Activated B cell treated with CpG ODN at 0.5 μM for 24 hours (primary cell): ENCODE data around the gene PLBD2. TPM values are rescaled to one million over a fixed set of nuclear protein-coding genes. Genes with fewer than 3 reads are reported as not detected.

Experiments used
- ATAC-seq: fragments of 200-7000 bp; cut with Tn5 transposase; one replicate; pipeline ENCODE4 v1.10.0; 2021; ENCODE audit warnings: low read depth, mild to moderate bottlenecking, moderate library complexity
- CTCF ChIA-PET: fragments of 350-600 bp; sonication (Branson Sonifier 250); formaldehyde crosslinking; loops from one replicate; lab custom pipeline; 2021; ENCODE audit warnings: antibody characterized with exemption; lab: Charles Lee
- POLR2A ChIA-PET: fragments of 350-600 bp; sonication (Branson Sonifier 250); formaldehyde crosslinking; loops from one replicate; lab custom pipeline; 2021; ENCODE audit warnings: antibody characterized with exemption; lab: Charles Lee
- DNase-seq: peaks from one replicate; pipeline ENCODE4 v3.0.0; 2022
- H3K27ac Mint-ChIP-seq: one replicate; pipeline ENCODE4 v1.8.0; 2020; ENCODE audit warnings: mixed read lengths
- H3K27me3 Mint-ChIP-seq: one replicate; pipeline ENCODE4 v1.8.0; 2021; ENCODE audit warnings: mixed read lengths
- H3K36me3 Mint-ChIP-seq: one replicate; pipeline ENCODE4 v1.8.0; 2021; ENCODE audit warnings: low read depth, mixed read lengths
- H3K4me1 Mint-ChIP-seq: one replicate; pipeline ENCODE4 v1.8.0; 2021; ENCODE audit warnings: mixed read lengths
- H3K4me3 Mint-ChIP-seq: one replicate; pipeline ENCODE4 v1.8.0; 2020; ENCODE audit warnings: mild to moderate bottlenecking, mixed read lengths
- H3K9me3 Mint-ChIP-seq: one replicate; pipeline ENCODE4 v1.8.0; 2020; ENCODE audit warnings: mixed read lengths
- intact Hi-C: fragments of 100-400 bp; cut with micrococcal nuclease; formaldehyde crosslinking; loops from one replicate; pipeline ENCODE4 v1.15.1; 2024
- total RNA-seq: library from RNA; stranded (reverse); gene quantifications from 2 replicates; pipeline ENCODE4 v1.2.3, GENCODE V29; 2022
- TF ChIP-seq, protein P1 (sequence below): fragments of 200-600 bp; IDR thresholded peaks from one replicate; pipeline ENCODE4 v1.8.0; 2022; ENCODE audit warnings: antibody characterized with exemption, mild to moderate bottlenecking

The PLBD2 gene
- total RNA-seq, 1 donor from 2014 or later = 13.7 TPM

DNA sequence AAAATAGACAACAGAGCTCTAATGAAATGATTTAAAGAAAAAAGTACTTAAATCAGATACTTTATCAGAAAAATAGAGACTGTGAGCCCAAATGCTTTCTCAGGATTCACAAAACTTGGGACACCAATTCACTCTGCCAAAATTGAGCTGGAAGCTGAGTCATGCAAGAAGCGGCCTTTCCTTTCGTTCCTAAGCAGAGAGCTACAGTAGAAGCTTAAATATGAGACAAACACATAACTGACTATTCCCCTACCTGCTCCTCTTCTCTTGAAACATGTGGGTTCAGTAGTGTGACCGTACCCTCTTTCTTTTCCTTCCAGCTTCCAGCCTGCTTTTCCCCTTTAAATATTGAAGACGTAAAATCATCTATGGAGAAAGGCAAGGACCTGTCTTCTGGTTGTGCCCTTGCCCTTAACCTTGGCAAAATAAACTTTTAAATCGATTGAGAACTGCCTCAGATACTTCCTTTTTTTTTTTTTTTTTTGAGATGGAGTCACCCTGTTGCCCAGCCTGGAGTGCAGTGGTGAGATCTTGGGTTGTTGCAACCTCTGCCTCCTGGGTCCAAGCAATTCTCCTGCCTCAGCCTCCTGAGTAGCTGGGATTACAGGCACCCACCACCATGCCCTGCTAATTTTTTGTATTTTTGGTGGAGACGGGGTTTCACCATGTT lies 49.7 kb downstream of the PLBD2 start:
- no peak overlapping the region for H3K27ac Mint-ChIP-seq
- ChIA-PET POLR2A (interaction anchor here (0.7 kb wide), 1 partner anchor 224 kb away, joined by 3 read pairs; no protein-coding TSS in a partner anchor), CTCF (no interaction called here)
- intact Hi-C loops = no loop called here
- H3K4me1 Mint-ChIP-seq = peaks cover 3% of the 10 kb centered on the region
- H3K36me3 Mint-ChIP-seq = no peaks in the 10 kb centered on the region
- no peaks in the 10 kb centered on the region for H3K9me3 Mint-ChIP-seq
- ATAC-seq (no peak), DNase-seq (no peak)
- H3K4me3 Mint-ChIP-seq = no peak overlapping the region
- TF ChIP-seq, protein P1, sequence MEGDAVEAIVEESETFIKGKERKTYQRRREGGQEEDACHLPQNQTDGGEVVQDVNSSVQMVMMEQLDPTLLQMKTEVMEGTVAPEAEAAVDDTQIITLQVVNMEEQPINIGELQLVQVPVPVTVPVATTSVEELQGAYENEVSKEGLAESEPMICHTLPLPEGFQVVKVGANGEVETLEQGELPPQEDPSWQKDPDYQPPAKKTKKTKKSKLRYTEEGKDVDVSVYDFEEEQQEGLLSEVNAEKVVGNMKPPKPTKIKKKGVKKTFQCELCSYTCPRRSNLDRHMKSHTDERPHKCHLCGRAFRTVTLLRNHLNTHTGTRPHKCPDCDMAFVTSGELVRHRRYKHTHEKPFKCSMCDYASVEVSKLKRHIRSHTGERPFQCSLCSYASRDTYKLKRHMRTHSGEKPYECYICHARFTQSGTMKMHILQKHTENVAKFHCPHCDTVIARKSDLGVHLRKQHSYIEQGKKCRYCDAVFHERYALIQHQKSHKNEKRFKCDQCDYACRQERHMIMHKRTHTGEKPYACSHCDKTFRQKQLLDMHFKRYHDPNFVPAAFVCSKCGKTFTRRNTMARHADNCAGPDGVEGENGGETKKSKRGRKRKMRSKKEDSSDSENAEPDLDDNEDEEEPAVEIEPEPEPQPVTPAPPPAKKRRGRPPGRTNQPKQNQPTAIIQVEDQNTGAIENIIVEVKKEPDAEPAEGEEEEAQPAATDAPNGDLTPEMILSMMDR = no peak
- H3K27me3 Mint-ChIP-seq = peaks cover 17% of the 10 kb centered on the region

GRCh38 chr12:113408756-113409298 lies 50.4 kb downstream of the PLBD2 start:
- ATAC-seq (no peak), DNase-seq (no peak)
- Mint-ChIP-seq H3K4me1 (peaks cover 3% of the 10 kb centered on the region), H3K36me3 (no peaks in the 10 kb centered on the region), H3K9me3 (no peaks in the 10 kb centered on the region), H3K4me3 (no peak overlapping the region), H3K27me3 (peaks cover 17% of the 10 kb centered on the region), H3K27ac (no peak overlapping the region)
- intact Hi-C loops = no loop called here
- ChIA-PET CTCF (no interaction called here), POLR2A (no interaction called here)
- TF ChIP-seq, protein P1 = no peak

GRCh38 chr12:113409462-113410124 lies 51.2 kb downstream of the PLBD2 start:
- CTCF ChIA-PET = no interaction called here
- H3K9me3 Mint-ChIP-seq = no peaks in the 10 kb centered on the region
- H3K4me1 Mint-ChIP-seq = peaks cover under 1% of the 10 kb centered on the region
- no peak for ATAC-seq
- DNase-seq = no peak
- POLR2A ChIA-PET = interaction anchor here (0.5 kb wide), 1 partner anchor 222 kb away, joined by 8 read pairs; no protein-coding TSS in a partner anchor
- TF ChIP-seq, protein P1 = no peak
- intact Hi-C loops = no loop called here
- H3K36me3 Mint-ChIP-seq = no peaks in the 10 kb centered on the region
- H3K27ac Mint-ChIP-seq = no peak overlapping the region
- no peak overlapping the region for H3K4me3 Mint-ChIP-seq
- peaks cover 13% of the 10 kb centered on the region for H3K27me3 Mint-ChIP-seq

DNA sequence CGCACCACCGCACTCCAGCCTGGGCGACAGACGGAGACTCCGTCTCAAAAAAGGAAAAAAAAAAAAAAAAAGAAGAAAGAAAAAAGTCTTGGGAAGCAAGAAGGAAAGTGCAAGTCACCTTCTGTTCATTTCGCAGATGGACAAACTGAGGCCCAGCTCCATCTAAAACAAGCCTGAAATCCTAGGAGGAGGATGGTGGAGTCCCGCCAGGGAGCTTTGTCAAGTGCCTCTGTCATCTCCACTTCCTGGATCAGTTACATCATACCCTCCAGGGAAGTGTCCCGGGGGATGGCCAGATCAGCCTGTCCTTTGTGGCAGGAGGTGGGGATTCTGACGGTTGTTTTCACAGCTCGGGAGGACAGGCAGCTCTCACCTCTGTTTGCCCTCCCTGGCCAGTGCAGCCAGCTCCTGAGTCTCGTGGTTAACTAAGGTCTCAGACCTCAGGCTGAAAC lies 55.1 kb downstream of the PLBD2 start:
- H3K36me3 Mint-ChIP-seq = no peaks in the 10 kb centered on the region
- H3K27ac Mint-ChIP-seq = no peak overlapping the region
- H3K4me3 Mint-ChIP-seq = no peak overlapping the region
- TF ChIP-seq, protein P1 = no peak
- no peak for DNase-seq
- no peak for ATAC-seq
- H3K4me1 Mint-ChIP-seq = peaks cover 9% of the 10 kb centered on the region
- CTCF ChIA-PET = no interaction called here
- intact Hi-C loops = no loop called here
- H3K9me3 Mint-ChIP-seq = no peaks in the 10 kb centered on the region
- H3K27me3 Mint-ChIP-seq = peaks cover 15% of the 10 kb centered on the region
- POLR2A ChIA-PET = interaction anchor here (0.7 kb wide), 1 partner anchor 143 kb away, joined by 6 read pairs; no protein-coding TSS in a partner anchor

GRCh38 chr12:113414519-113415038 lies 56.2 kb downstream of the PLBD2 start:
- no peak for ATAC-seq
- no peaks in the 10 kb centered on the region for H3K9me3 Mint-ChIP-seq

More at GRCh38 chr12:113414519-113415038, 56.2 kb downstream of the PLBD2 start:
- no peak overlapping the region for H3K4me3 Mint-ChIP-seq
- H3K27ac Mint-ChIP-seq = no peak overlapping the region
- H3K36me3 Mint-ChIP-seq = no peaks in the 10 kb centered on the region
- H3K27me3 Mint-ChIP-seq = peaks cover 15% of the 10 kb centered on the region
- DNase-seq = no peak
- TF ChIP-seq, protein P1 = no peak
- POLR2A ChIA-PET = no interaction called here
- H3K4me1 Mint-ChIP-seq = peaks cover 9% of the 10 kb centered on the region
- CTCF ChIA-PET = no interaction called here
- intact Hi-C loops = no loop called here
